ENCODE measurements around the gene DSN1. TPM values are rescaled to one million over a fixed set of nuclear protein-coding genes. Genes with fewer than 3 reads are reported as not detected.
A peak's percentile ranks its signal among the peaks of the same experiment; 100 is the strongest.

Gene DSN1
- total RNA-seq, 4 donors from 2014 or later = 10.6 to 14.9 (median 13.0) TPM

GRCh38 chr20:36768768-36769430, 4.7 kb downstream of the DSN1 start:
- TF ChIP-seq CTCF (IDR thresholded peaks at IDR 0.05) = no peak
- TF ChIP-seq POLR2A (IDR thresholded peaks at IDR 0.05) = no peak
- no peak overlapping the region for H3K4me3 ChIP-seq (replicated peaks in 1 of 3)
- DNase-seq = no peak
- H3K4me1 ChIP-seq = peaks cover 0 to 7% of the 10 kb centered on the region in 2 donors
- intact Hi-C loops (cut with DNase I) = no loop called here
- no peaks in the 10 kb centered on the region for H3K27me3 ChIP-seq
- peak overlapping the region in 1 of 3 donors; percentile 17 for H3K27ac ChIP-seq
- H3K36me3 ChIP-seq = no peaks in the 10 kb centered on the region
- no peaks in the 10 kb centered on the region for H3K9me3 ChIP-seq
- 75 to 79% methylated on average over 5 of the region's 5 CpGs for WGBS, 2 donors

- no peak overlapping the region for H3K4me3 ChIP-seq (replicated peaks in 1 of 3)
- intact Hi-C loops (cut with DNase I) = no loop called here
Measured at GRCh38 chr20:36761125-36761524, 12.4 kb downstream of the DSN1 start.

GRCh38 chr20:36760647-36761046, 12.9 kb downstream of the DSN1 start:
- DNase-seq = no peak
- Histone ChIP-seq H3K27me3 (no peaks in the 10 kb centered on the region), H3K9me3 (no peaks in the 10 kb centered on the region), H3K27ac (no peak overlapping the region), H3K4me3 (replicated peaks in 1 of 3) (no peak overlapping the region), H3K36me3 (no peaks in the 10 kb centered on the region), H3K4me1 (no peaks in the 10 kb centered on the region)
- WGBS, 2 donors = 91 to 92% methylated on average over 6 of the region's 6 CpGs
- intact Hi-C loops (cut with DNase I) = no loop called here
- TF ChIP-seq CTCF (IDR thresholded peaks at IDR 0.05) = no peak
- TF ChIP-seq POLR2A (IDR thresholded peaks at IDR 0.05) = no peak

More at GRCh38 chr20:36761125-36761524, 12.4 kb downstream of the DSN1 start:
- Histone ChIP-seq H3K4me1 (no peaks in the 10 kb centered on the region), H3K36me3 (no peaks in the 10 kb centered on the region), H3K27ac (no peak overlapping the region), H3K9me3 (no peaks in the 10 kb centered on the region), H3K27me3 (no peaks in the 10 kb centered on the region)
- DNase-seq = no peak
- TF ChIP-seq POLR2A (IDR thresholded peaks at IDR 0.05) (no peak), CTCF (IDR thresholded peaks at IDR 0.05) (no peak)
- 95 to 96% methylated on average over 4 of the region's 4 CpGs for WGBS, 2 donors

GRCh38 chr20:36758276-36758675, 15.3 kb downstream of the DSN1 start:
- intact Hi-C loops (cut with DNase I) = loop anchor here (10.0 kb wide), 1 partner anchor 153 kb away; the partner anchor contains the start of gene RAB5IF
- Histone ChIP-seq H3K36me3 (no peaks in the 10 kb centered on the region), H3K27ac (peak overlapping the region in 2 of 3 donors; percentile 24 to 27), H3K9me3 (no peaks in the 10 kb centered on the region), H3K4me1 (no peaks in the 10 kb centered on the region), H3K4me3 (replicated peaks in 1 of 3) (no peak overlapping the region), H3K27me3 (no peaks in the 10 kb centered on the region)
- TF ChIP-seq POLR2A (IDR thresholded peaks at IDR 0.05) (no peak), CTCF (IDR thresholded peaks at IDR 0.05) (no peak)
- no peak for DNase-seq
- 80 to 85% methylated on average over 1 of the region's 1 CpG for WGBS, 2 donors

GRCh38 chr20:36756496-36756895, 17.1 kb downstream of the DSN1 start:
- Histone ChIP-seq H3K4me3 (replicated peaks in 1 of 3) (no peak overlapping the region), H3K4me1 (no peaks in the 10 kb centered on the region), H3K27me3 (no peaks in the 10 kb centered on the region), H3K9me3 (no peaks in the 10 kb centered on the region), H3K27ac (peak overlapping the region in 1 of 3 donors; percentile 13), H3K36me3 (peaks cover 1 to 6% of the 10 kb centered on the region in 2 donors)
- intact Hi-C loops (cut with DNase I) = loop anchor here (10.0 kb wide), 1 partner anchor 152 kb away; the partner anchor contains the start of gene RAB5IF
- no peak for DNase-seq
- TF ChIP-seq CTCF (IDR thresholded peaks at IDR 0.05) = no peak
- no peak for TF ChIP-seq POLR2A (IDR thresholded peaks at IDR 0.05)

Measured in thyroid gland (tissue), 4 donors.